RPMI7951 (cell line): ENCODE data around the gene SLC9C2. TPM values are rescaled to one million over a fixed set of nuclear protein-coding genes. Genes with fewer than 3 reads are reported as not detected.
A peak's percentile ranks its signal among the peaks of the same experiment; 100 is the strongest.
"Not testable (repeated sequence)": the region's sequence is repeated elsewhere in the genome, so short reads cannot be mapped to it uniquely, and the experiment has no call there.

Experiments used
- DNase-seq: peaks from one replicate; pipeline ENCODE4 v3.0.0-alpha.2; 2012; ENCODE audit warnings: low read depth
- total RNA-seq: library from RNA; depleted of rRNA; stranded (reverse); fragments of >200 nt; shearing (Covaris generic); gene quantifications from 2 replicates; pipeline ENCODE4 v1.2.3, GENCODE V29; 2014

The SLC9C2 gene
- total RNA-seq, 1 experiment from 2014 or later: not detected

DNA sequence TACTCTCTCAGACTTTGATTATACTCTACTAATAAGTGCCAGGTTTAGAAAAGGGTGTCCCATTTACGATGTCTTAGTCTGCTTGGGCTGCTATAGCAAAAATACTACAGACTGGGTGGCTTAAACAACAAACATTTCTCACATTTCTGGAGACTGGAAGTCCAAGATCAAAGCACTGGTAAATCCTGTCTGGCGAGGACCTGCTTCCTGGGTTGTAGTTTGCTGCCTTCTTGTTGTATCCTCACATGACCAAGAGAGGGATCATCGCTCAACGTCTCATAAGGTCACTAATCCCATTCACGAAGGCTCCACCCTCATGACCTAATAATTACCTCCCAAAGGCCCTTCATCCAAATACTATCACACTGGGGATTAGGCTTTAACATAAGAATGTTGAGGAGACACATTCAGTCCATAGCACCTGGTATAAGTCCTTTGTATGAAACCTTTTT lies 113.7 kb downstream of the SLC9C2 start:
- DNase-seq: no peak

DNA sequence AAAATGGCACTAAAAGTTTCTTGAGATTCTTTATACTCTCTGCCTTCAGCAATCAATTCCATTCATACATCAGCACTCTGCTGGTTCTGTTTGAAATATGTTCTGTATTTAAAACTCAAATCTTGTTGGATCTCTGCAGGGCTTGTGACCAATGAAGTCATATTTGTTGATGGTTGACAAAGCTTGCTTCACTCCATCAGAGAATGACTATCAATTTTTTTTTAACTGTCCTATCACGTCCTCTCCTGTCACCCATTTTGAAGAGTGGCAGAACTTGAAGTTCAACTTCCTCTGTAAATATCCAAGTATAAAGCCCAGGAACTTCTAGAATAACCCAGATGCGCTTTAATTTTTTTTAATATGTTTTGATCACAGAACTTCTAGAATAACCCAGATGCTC lies 114.9 kb downstream of the SLC9C2 start:
- DNase-seq: no peak

DNA sequence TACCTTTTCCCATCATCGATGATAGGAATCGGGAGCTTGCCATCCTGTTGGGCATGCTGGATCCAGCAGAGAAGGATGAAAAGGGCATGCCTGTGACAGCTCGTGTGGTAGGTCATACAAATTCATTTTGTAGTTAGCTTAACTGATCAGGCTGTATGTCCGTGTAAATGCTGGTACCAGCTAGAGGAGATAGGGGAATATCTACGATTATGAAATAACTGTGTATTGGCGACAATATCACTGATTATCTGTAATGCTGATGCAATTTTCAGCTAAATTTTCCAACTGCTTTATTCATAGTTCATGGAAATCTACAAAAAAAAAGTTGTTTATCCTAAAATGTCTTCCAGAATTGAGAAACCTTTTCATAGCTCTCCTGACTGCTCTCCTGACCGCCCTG lies 117.5 kb downstream of the SLC9C2 start:
- no peak for DNase-seq

DNA sequence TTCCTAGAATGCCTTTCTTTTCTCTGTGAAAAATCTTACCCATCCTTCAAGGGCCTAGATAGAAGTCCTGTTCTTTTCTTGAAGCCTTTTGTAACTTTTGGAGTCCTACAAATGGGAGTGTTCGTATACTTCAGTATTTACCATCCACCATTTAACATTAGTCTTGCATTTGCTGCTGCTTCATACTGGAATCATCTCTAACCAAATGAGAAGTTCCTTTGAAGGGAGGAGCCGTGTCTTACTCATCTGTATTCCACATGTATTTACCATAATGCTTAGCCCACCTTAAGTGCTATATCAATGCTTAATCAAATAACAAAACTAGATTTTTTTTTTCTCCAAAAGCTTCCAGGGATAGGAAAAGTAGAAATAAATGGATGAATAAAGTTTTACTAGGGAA lies 118.6 kb downstream of the SLC9C2 start:
- no peak for DNase-seq

DNA sequence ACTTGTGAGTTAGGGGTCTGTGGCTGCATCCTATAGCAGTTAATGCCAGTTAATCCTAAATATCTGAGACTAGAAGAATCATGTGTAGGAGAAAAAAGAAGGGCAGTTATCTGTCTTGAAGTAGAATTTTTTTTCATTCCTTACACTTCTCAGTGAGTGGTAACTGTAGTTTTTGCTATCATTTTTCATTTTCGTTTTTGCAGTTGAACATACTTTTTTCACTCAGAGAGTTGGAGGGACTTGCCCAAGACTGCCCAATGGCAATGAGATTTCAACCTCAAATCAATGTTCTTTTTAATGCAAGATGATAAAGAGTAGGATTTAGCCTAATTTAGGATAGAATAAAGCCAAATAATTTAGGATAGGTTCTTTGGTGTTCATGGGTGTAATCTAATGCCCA lies 120.2 kb downstream of the SLC9C2 start:
- DNase-seq: no peak

DNA sequence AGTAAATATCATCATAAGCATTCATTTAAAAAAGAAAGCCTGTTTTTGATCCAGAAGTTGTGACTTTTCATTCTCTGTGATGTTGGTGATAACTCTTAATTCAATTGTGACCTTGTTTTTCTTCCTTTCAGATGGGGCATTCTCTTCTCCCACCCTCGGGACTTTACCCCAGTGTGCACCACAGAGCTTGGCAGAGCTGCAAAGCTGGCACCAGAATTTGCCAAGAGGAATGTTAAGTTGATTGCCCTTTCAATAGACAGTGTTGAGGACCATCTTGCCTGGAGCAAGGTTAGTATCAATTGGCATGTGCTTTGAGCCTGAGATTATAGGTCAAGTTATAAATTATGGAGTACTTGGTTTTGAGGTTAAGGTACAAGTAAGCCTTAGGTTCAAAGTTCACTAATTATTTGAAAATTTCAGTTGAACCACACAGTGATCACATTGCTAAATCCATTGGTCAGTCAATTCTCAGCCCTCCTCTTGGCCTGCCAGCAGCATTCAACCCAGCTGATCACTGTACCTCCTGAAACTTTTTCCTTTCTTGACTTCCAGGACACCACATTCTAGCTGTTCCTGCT lies 121.6 kb downstream of the SLC9C2 start:
- DNase-seq: no peak

DNA sequence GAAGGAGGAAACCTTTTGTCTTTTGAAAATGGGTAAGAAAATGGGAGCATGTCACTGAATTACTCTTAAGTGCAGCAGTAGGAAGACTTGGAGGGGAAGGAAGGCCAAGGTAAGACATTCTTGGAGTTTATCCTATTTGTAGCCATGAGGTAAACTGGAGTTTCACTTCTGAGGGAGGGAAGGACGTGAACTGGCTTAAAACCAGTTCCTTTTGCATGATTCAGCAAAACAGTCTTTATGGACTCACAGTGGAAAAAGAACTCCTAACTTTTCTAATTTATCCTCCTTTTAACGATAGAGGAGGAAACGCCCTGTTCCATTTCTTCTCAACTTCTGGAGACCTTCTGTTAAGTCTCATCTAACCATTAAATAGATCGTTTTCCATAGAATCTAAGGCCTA lies 123.2 kb downstream of the SLC9C2 start:
- DNase-seq: peak; percentile 14

DNA sequence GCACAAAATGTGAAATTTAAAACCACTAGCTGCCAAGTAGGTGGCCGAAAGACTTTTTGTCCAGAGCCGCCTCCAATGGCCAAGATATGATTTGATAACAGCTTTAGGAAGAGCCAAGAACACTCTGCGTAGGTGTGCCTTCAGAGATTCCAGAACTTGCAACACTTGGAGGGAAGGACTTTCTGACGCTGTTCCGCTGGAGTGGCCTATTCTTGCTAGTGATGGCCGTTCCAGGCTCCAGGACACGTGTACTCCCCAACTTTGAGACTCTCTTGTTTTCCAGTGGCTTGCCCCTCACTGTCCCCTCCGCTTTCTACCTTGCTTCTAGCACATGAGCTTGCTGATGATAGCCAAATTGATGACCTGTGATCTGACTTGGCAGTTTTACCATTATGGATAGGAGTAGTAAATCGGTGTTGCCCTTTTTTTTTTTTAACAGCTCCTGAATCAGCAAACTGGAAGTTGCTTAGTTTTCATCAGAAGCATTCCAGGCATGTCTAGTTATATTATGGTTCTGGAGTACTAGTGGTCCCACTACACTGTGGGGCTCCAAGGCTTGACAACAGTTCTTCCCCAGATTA lies 124.7 kb downstream of the SLC9C2 start:
- peak; percentile 69 for DNase-seq

DNA sequence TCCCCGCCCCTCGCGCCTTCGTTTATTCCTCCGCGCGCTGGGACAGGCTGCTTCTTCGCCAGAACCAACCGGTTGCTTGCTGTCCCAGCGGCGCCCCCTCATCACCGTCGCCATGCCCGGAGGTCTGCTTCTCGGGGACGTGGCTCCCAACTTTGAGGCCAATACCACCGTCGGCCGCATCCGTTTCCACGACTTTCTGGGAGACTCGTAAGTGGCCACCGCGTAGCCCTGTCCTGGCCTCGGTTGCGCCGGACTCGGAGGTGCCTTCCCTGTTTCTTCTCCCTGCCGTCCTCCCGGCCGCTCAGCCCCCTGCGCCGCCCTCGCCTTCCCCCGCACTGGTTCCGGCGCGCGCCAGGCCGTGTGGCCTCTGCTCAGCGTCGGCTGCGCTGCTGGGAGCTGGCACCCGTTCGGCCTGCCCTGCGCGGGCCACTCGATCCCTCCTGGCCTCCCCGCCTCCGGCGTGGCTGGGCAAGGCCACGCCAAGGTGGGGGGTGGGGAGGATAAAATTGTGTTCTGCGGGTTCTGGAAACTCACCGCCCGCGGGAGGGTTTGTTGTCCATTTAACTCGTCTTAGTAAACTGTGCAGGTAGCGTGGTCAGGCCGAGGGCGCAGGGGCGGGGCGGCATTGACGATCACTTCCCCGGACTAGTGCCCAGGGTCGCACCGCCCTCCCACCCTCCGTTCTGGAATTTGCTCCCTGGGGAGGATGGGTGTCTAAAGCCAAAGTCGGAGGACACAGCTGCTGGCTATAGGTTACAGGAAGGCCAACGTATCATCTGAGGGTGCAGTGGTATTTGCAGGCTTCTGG lies 125.4 kb downstream of the SLC9C2 start, which contains the start of gene PRDX6:
Gene PRDX6 (plus strand): TSS at position 50 of the 808 bp plus-strand sequence. CDS start 63 bp downstream, at position 113.
- DNase-seq: peak; percentile 56

DNA sequence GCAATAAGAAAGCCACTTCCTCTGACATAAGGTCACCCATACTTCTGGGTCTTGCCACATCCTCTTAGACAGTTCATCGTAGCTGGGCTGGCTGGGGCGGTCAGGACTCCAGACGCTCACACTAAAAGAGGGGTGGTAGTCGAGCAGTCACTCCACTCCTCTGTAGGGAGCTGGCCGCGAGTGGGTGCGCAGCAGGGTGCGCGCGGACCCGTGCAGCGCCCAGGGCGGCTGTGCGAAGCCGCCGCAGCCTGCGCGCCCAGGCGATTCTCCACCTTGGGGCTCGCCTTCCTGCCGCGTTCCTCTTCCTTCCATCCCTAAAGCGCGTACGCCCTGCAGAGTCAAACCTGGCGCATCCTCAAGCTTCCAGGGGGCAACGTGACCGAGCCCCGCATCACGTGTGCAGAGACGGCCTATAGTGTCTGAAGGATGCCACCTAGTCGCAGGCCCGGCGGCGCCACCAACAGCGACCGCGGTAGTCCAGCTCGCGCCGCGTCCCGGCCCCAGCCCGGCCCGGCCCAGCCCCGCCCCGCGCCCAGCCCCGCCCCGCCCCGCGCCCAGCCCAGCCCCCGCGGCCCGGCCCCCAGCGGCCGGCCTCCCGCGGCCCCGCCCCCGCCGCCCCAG lies 126.1 kb downstream of the SLC9C2 start:
- peak; percentile 93 for DNase-seq

DNA sequence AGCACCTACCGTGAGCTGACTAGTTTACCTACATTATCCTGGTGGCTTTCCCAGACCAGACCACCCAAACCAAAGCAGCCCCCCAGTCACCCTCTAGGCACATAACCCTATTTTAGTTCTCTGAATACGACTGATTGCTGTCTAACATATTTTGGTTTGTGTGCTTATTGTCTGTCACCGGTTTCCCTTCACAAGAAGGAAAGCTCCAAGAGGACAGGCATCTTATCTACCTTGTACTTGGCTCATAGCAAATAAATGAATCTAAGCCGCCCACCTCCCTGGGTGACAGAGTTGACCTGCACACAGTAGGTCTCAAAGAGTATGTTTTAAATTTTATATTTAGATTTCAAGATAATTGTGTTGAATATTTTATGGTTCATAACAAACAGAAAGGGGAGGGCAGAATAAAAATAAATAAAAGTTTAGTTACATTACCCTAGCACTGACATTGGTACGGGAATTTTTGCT lies 126.6 kb downstream of the SLC9C2 start:
- DNase-seq: no peak

DNA sequence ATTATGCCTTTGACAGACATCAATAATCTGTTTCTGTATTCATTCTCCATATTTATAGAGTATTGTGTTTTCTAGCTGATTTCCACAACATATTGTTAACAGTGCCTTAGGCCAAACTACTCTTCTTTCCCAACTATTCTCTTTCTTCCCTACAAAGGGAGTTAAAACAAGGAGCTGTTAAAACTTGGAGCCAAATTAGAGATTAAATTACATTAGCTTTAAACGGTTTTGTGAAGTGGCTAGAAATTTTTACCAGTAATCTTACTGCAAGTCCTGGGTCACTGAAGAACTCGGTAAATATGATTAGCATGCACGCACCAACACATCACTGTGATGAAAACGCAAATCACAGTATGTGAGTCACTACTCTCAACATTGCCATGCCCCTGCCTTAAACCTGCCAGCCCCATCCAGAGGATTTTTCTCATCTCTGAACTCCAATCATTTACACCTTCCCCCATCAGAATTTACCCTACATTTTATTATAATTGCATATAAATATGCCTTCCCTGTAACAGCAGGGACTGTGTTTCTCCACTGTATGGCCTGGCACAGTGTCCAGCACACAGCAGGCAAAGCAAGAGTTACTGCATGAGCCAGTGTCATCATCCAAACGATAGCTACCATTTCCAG lies 127.2 kb downstream of the SLC9C2 start:
- peak; percentile 53 for DNase-seq

DNA sequence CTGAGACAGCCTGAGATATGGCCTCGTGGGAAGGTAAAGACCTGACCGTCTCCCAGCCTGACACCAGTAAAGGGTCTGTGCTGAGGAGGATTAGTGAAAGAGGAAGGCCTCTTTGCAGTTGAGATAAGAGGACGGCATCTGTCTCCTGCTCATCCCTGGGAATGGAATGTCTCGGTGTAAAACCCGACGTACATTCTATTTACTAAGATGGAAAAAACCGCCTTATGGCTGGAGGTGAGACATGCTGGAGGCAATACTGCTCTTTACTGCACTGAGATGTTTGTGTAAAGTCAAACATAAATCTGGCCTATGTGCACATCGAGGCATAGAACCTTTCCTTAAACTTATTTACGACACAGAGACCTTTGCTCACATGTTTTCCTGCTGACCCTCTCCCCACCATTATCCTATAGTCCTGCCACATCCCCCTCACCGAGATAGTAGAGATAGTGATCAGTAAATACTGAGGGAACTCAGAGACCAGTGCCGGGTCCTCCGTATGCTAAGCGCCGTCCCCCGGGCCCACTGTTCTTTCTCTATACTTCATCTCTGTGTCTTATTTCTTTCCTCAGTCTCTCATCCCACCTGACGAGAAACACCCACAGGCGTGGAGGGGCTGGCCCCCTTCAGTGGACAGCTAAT lies 128.0 kb downstream of the SLC9C2 start:
- not testable (repeated sequence) for DNase-seq

DNA sequence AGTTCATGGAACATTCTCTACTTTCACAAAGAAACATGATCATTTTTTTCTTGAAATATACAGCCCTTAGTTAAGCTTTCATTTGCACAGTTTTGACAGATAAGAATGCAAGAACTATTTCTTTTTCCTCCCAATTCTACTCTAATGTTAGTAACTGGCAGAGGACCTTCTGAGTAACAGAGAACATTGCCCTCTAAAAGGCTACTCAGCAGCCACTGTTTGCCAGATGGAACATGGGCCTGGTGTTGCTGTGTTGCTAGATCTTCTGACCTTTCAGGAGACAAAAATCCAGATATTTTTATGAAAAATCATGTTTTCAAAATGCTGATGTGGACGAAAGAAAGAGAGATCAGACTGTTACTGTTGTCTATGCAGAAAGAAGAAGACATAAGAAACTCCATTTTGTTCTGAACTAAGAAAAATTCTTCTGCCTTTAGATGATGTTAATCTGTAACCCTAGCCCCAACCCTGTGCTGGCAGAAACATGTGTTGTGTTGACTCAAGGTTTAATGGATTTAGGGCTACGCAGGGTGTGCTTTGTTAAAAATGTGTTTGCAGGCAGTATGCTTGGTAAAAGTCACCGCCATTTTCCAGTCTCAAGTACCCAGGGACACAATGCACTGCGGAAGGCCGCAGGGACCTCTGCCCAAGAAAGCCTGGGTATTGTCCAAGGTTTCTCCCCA lies 128.6 kb downstream of the SLC9C2 start:
- no peak for DNase-seq

DNA sequence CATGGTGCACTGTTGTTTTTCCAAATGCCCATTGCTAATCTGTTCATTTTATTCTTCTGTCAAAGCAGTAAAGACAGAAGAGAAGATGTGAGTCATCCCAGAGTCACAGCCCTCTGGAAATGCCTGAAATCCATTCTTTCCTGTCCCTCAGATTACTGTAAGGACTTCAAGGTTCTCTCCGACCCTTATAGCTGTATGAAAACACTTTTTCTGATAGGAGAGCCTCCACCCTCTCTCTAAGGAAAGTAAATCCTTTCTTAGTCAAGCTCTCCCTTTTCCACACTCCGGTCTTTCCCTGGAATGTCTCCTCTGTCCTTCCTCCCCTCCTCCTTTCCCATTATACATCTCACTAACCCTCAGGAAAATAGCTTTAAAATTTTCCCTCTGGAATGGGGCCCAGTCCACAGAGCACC lies 129.3 kb downstream of the SLC9C2 start:
- DNase-seq: peak; percentile 74

DNA sequence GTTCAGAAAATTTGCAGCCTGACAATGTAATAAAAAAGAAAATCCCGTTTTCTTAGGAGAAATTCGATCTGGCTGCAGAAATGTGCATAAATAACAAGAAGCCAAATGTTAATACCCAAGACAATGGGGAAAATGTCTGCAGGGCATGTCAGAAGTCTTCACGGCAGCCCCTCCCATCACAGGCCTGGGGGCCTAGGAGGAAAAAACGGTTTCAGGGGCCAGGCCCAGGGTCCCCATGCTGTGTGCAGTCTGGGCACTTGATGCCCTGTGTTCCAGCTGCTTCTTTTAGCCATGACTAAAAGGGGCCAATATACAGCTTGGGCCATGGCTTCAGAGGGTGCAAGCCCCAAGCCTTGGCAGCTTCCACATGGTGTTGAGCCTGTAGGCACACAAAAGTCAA lies 132.3 kb downstream of the SLC9C2 start:
- DNase-seq: no peak

DNA sequence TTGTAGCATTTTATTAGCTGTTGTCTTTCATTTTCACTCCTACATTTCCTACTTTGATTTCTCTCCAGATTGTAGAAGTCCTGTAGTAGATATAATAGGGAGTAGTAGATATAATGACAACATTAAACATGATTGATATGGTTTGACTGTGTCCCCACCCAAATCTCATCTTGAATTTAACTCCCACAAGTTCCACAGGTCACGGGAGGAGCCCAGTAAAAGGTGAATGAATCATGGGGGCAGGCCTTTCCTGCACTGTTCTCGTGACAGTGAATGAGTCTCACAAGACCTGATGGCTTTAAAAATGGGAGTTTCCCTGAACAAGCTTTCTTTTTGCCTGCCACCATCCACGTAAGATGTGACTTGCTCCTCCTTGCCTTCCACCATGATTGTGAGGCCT lies 133.2 kb downstream of the SLC9C2 start:
- no peak for DNase-seq

DNA sequence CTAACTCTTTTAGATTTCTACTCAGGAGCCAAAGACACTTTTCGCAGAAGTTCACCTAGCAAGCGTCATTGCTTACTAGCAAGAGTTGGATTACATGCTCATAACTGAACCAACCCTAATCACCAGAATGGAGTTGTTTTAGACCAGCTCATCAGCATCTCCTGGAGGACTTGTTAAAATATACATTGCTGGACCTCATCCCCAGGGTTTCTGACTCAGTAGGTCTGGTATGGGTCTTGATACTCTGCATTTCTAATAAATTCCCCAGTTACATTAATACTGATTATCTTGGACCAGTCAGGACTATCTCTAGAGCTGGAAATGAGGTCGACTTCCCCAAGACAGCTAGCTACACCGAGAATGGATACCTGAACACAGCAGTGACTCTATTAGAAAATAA lies 135.4 kb downstream of the SLC9C2 start:
- DNase-seq: no peak

DNA sequence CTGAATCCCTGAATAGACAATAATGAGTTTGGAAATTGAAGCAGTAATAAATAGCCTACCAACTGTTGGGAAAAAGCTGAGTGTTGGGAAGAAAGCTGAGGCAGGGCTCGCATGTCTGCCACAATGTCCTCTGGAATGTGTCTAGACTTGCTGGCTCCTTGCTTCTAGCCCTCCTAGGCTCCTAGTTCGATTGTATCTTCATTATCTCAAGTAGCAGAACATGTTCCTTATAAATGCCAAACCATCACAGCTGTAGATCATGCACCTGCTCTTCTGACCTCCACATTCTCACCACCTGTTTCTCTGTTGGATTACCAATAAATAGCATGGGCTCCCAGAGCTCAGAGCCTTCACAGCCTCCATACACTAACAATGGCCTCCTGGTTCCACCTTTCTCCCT lies 138.7 kb downstream of the SLC9C2 start:
- not testable (repeated sequence) for DNase-seq

DNA sequence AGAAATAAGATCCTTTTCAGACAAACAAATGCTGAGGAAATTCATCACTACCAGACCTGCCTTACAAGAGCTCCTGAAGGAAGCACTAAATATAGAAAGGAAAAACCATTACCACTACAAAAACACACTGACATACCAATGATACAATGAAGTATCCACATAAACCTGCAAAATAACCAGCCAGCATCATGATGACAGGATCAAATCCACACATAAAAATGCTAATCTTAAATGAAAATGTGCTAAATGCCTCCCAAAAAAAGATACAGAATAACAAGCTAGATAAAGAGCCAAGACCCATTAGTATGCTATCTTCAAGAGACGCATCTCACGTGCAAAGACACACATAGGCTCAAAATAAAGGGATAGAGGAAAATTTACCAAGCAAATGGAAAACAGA lies 140.2 kb downstream of the SLC9C2 start:
- DNase-seq: not testable (repeated sequence)

DNA sequence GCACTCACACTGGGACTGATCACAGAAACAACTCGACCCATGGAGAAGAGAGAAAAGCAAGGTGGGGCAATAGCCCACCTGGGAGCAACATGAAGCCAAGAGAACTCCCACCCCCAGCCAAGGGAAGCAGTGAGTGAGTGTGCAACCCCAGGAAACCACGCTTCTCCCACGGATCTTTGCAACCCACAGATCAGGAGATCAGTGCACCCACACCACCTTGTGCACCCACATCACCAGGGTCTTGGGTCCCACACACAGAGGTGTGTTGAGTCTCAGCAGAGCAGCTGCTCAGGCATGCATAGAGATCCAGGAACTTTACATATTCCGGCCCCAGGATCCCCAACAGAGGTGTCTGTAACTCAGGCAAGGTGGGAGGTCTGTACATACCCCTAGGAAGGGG lies 143.0 kb downstream of the SLC9C2 start:
- DNase-seq: no peak
